AG04449 (cell line): Measurements from ENCODE around the gene NRG3.

Source experiments
- CTCF ChIA-PET: fragments of 350-600 bp; formaldehyde crosslinking; extraction: SDS; loops from one replicate; lab custom pipeline; 2021; ENCODE audit warnings: antibody characterized with exemption; lab: Yijun Ruan, JAX
- POLR2A ChIA-PET: fragments of 400-600, 350-600 bp; formaldehyde crosslinking; extraction: SDS; loops from one replicate; lab custom pipeline; 2020; ENCODE audit warnings: antibody characterized with exemption, inconsistent platforms; lab: Yijun Ruan, JAX
- DNase-seq: peaks from one replicate; pipeline ENCODE4 v3.0.0-alpha.2; 2010; ENCODE audit warnings: low read depth, low spot score
- H3K4me3 ChIP-seq: 2 replicates; pipeline ENCODE4 v1.5.1; 2011; ENCODE audit warnings: low read depth, mild to moderate bottlenecking, control low read depth, low read length
- CTCF ChIP-seq: IDR thresholded peaks from one replicate; pipeline ENCODE4 v1.5.1; 2011; ENCODE audit warnings: mild to moderate bottlenecking, moderate library complexity, low read length, control low read depth, inconsistent platforms; ENCODE audit not compliant: insufficient read depth; ENCODE audit errors: missing control alignments

Gene NRG3

DNA sequence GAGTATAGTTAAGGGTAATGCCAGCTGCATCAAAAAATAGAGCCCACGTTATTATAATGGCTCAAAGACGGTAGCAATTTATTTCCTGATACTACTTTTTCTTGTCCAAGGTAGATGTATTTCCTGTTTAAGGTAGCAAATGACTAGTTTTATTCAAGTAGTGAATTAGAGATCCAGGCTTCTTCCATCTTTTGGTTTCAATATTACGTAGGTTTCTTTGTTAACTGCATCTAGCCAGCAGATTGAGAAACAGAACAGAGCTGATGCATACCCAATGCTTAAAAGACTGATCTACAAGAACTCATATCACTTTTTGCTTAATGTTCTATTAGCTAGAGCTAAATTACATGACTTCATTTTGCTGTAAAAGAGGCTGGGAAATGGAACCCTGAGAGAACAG lies 992.1 kb downstream of the NRG3 start:
- CTCF ChIA-PET = no interaction called here
- POLR2A ChIA-PET = no interaction called here

DNA sequence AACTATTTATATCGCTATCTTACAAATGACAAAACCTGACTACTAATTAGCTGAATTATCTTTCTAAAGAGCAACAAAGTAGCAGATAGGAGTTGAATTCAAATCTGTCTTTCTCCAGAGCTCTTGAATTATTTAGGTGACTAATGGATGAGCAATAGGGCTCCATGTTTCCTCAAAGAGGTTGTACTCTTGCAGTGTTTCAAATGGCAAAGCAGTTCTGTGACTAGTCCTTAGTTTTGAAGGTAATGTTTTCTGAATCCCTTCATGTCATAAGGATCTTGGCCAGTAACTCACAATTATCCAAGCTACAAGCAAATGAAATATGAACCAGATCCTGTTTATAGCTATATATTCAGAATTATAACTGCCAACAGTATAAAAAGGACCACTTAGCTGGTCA lies 999.7 kb downstream of the NRG3 start:
- no peak for DNase-seq
- H3K4me3 ChIP-seq = no peak overlapping the region
- no peak for TF ChIP-seq CTCF
- ChIA-PET CTCF (no interaction called here), POLR2A (no interaction called here)

More for the DNA sequence above, 992.1 kb downstream of the NRG3 start:
- no peak overlapping the region for H3K4me3 ChIP-seq
- no peak for TF ChIP-seq CTCF
- DNase-seq = no peak

- no peak for DNase-seq
- H3K4me3 ChIP-seq = no peak overlapping the region
- CTCF ChIA-PET = no interaction called here
- POLR2A ChIA-PET = no interaction called here
- no peak for TF ChIP-seq CTCF
Measured at GRCh38 chr10:82880776-82881290, 1005.8 kb downstream of the NRG3 start.

- no peak overlapping the region for H3K4me3 ChIP-seq
- POLR2A ChIA-PET = no interaction called here
- CTCF ChIA-PET = no interaction called here
- no peak for DNase-seq
- no peak for TF ChIP-seq CTCF
Measured at GRCh38 chr10:82882722-82883121, 1007.7 kb downstream of the NRG3 start.

DNA sequence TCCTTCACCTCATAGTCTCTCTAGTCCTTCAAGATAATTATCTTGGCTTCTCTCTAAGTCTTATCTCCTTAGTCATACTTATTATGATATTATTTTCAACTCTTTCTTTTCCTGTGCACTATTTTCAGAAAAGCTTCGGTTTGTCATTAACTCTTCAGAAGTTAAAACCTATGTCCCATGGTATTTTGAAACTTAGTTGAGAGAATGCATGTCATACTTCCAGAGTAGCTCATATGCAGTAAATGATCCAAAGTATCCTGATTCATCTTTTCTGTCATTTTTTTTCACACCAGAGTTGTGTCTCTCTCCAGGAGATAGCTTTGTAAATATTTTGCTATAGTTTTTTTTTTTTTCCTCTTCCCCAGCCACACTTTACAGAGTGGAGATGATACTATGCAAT lies 1008.6 kb downstream of the NRG3 start:
- ChIA-PET CTCF (no interaction called here), POLR2A (no interaction called here)
- no peak for DNase-seq
- H3K4me3 ChIP-seq = no peak overlapping the region
- TF ChIP-seq CTCF = no peak

GRCh38 chr10:82887488-82887887 lies 1012.5 kb downstream of the NRG3 start:
- no peak overlapping the region for H3K4me3 ChIP-seq
- ChIA-PET CTCF (interaction anchor here (1.0 kb wide), 1 partner anchor 91 kb away, joined by 4 read pairs; no protein-coding TSS in a partner anchor), POLR2A (no interaction called here)
- TF ChIP-seq CTCF = no peak
- no peak for DNase-seq
